HS-5 (cell line): Measurements from ENCODE around the gene DYSF.
A peak's percentile ranks its signal among the peaks of the same experiment; 100 is the strongest.
"Not testable (repeated sequence)": the region's sequence is repeated elsewhere in the genome, so short reads cannot be mapped to it uniquely, and the experiment has no call there.

Experiments
- DNase-seq: peaks from one replicate; pipeline ENCODE4 v3.0.0-alpha.2; 2012; ENCODE audit warnings: low read depth

DYSF gene

DNA sequence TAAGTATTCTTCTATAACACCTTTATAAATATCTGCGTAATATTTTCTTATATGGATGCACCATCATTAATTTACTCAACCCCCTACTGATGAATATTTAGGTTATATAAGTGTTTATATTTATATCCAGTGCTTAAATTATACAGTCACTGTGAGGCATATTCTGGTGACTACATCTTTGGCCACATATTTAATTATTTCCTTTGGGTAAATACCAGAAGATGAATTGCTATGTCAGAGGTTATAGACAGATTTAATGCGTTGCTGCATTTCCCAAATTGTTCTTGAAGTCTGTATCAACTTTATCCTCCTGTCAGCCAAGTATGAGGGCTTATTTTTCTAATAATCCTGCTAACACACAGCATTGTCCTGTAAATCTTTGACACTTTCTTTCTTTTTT, 18.7 kb downstream of the DYSF start:
- no peak for DNase-seq

DNA sequence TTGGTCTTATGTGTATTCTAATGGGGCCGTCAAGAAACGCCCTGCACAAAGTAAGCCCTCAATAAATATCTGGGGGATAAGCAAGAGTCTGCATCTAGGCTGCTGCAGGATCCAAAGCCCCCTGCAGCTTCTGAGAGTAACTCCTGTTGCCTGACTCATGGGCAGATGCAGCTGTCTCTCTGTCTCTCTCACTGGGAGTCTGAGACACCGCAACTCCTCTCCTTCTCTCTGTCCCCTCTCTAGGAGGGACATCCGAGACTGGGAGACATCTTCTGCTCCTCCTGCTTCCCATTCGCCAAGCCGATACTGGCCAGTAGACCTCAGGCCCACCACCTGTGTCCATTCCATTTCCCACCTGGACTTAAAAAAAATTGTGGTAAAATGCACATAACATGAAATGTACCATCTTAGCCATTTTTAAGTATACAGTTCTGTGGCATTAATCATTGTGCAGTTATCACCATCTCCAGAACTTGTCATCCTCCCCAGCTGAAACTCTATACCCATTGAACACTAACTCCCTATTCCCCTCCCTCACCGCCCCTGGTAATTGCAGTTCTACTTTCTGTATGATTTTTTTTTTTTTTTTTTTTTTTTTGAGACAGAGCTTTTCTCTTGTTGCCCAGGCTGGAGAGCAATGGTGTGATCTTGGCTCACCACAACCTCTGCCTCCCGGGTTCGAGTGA, 20.1 kb downstream of the DYSF start:
- DNase-seq, result no peak

DNA sequence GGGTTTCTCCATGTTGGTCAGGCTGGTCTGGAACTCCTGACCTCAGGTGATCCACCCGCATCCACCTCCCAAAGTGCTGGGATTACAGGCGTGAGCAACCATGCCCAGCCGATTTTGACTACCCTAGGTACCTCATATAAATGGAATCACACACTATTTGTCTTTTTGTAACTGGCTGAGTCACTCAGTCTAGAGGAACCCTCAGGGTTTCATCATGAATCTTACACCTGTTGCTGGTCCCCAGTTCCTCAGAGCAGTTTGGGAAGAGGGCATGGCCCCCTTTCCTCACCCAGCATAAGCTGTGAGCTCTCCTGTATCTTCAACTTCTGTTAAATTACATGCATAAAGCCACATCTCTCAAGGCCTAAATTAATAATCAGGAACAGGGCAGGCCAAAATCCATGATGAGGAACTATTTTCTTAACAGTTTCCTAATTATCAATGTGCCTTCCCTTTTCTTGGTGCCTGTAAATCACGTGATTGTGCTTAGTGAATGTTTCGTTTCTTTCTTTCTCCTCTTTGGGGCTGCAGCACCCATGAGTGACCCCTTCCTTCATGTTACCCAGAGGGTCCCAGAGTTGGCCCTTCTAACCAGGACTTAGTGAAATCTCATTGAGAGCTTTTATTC, 20.9 kb downstream of the DYSF start:
- DNase-seq, result no peak

DNA sequence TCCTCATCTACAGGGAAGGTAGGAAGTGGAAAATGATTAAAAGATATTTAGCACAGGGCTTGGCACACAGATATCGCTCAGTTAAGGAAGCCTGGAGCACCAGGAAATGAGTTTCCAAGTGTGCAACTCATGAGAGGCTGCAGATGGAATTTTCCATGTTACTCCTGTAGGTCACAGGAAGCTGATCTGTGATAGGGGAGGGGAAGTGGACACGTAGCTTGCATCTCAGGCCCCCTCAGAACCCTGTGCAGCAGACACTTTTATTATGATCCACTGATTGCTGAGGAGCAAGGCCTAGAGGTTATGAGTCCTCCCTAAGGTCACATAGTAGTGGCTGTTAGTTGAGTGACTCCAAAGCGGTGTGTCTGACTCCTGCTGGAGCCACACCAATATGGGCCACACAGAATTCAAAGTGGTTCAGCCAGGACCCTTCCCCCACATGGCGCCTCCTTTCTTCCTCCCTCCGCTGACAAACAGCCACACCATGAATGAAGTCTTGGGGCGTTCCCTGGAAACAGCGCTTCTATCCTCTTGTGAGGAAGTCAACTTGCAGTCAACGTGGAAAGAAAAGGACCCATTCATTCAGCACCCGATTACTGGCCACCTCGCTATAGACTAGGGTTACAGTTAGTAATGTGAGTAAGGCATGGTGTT, 21.5 kb downstream of the DYSF start:
- no peak for DNase-seq

DNA sequence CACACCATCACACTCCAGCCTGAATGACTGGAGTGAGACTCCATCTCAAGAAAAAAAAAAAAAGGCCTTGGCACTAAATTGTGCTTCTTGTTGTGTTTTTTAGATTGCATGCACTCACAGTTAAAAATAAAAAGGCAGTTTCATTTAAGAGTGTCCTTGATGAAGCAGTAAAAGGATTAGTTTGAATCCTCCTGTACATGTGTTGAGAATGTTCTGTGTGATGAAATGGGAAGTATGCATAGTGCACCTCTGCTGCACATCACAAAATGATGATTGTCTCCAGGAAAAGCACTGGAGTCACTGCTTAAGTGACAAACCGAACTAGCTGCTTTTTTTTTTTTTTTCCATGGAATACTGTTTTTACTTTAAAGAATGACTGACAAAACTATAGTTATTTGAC, 23.1 kb downstream of the DYSF start:
- DNase-seq, result no peak

DNA sequence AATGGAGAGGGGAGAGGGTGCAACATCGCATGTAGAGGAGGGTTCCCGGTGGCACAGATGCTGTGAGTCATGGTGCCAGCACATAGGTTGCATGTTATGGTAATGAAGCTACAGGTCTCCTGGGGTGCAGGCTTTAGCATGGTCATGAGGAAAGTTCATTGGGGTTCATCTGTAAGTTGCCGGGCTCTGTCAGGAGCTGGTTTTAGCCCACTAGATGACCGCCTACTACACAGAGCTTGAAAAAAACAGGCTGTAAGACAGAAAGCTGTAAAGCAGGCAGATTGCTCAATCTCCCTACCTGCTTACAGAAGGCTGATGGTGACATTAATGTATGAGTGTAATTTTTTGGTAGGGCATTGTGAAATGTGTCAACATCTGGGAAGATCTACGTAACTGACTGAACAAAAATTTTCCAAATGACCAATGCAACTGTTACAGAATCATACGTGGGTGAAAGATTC, 23.9 kb downstream of the DYSF start:
- no peak for DNase-seq

DNA sequence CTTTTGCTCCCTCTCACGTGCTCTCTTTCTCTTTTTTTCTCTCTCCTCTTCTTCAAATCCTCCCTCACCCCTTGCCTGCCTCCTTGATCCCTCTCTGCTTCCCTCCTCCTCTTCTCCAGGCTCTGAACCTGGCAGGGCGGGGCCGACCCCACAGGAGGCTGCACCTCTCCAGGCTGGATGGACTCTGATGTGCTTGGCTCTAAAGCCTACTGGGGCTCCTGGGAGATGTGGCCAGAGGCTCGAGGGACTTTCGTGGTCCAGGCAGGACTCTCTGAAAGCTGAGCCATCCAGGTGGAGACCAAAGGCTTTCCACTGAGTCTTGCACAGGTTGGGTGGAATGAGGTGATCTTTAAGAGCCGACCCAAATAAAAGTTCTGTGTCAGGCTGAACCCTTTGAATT, 25.4 kb downstream of the DYSF start:
- no peak for DNase-seq

DNA sequence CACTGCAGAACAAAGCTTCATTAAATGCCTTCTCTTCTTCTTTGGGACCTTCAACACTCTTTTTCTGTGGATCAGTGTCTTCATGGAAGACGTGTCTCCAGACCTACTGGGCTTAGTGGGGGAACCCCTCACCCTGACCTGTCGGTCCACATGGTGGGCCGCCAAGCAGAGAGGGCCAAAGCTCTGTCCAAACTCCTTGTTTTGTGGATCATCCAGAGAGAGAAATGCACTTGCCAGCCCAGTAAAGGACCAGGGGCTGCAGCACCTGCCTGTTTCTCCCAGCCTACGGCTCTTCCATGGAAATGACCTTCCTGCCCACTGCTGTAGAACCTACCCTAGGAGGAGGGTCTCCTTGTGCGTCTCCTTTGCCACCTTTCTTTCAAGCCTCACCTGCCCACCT, 25.9 kb downstream of the DYSF start:
- no peak for DNase-seq

DNA sequence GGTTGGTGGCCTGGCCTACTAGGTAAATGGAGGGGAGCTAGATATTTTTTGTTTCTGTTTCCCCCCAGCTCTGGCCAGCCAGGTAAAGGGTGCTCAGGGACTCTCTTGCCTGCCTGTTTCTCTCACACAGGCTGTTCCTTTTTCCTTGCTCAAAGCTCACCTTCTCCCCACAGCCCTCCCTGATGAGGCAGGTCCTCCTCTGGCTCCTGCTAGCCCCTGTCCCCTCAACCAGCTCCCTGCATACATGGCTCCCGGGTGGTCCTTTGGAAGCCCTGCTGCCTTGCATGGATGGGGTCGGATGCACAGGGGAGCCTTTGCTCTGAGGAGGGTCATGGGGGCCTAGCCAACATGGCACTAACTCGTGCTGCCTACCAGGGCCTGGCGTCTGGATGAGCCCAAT, 27.8 kb downstream of the DYSF start:
- no peak for DNase-seq

DNA sequence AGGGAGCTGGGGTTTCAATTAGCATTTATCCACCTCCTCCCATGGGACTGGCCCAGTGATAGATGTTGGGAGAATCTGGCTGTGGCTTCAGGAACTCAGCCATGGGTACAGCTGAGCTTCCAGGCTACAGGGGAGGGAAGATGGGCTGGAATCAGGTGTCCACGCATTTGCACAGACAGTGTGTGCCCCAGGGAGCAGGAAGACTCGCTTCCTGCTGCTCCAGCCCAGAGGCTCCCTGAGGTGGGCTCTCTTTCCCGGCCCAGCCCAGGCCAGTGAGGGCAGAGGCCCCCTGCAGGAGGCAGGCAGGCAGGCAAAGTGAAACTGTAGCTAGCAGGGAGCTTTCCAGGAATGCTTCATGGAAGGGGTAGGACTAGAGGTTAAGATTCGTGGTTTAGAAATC, 28.7 kb downstream of the DYSF start:
- no peak for DNase-seq

DNA sequence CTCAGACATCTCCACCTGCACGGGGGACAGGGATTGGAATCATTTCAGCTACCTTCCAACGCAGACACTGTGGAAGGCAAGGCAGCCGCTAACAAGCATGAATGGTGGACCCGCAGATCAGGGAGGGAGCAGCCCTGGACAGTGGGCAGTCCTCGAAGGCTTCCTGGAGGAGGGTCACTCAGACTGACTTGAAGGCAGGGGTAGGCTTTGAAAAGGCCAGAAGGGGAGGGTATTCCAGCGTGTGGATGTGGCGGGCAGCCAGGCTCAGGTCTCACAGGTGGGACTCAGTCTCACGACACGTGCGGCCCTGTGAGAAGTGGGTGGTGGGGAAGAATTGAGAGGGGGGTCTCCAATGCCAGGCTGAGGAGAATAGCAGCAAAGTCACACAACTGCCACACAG, 29.9 kb downstream of the DYSF start:
- no peak for DNase-seq

DNA sequence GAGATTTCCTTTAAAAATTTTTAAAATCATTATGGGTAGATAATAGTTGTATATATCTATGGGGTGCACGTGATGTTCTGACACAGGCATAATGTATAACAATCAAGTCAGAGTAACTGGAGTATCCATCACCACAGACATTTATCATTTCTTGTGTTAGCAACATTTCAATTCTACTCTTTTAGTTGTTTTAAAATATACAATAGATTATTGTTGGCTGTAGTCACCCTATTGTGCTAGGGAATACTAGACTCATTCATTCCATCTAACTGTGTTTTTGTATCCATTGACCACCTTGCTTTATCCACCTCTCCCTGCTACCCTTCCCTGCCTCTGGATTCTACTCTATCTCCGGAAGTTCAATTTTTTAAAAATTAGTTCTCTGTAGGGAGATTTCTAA, 31.0 kb downstream of the DYSF start:
- no peak for DNase-seq

DNA sequence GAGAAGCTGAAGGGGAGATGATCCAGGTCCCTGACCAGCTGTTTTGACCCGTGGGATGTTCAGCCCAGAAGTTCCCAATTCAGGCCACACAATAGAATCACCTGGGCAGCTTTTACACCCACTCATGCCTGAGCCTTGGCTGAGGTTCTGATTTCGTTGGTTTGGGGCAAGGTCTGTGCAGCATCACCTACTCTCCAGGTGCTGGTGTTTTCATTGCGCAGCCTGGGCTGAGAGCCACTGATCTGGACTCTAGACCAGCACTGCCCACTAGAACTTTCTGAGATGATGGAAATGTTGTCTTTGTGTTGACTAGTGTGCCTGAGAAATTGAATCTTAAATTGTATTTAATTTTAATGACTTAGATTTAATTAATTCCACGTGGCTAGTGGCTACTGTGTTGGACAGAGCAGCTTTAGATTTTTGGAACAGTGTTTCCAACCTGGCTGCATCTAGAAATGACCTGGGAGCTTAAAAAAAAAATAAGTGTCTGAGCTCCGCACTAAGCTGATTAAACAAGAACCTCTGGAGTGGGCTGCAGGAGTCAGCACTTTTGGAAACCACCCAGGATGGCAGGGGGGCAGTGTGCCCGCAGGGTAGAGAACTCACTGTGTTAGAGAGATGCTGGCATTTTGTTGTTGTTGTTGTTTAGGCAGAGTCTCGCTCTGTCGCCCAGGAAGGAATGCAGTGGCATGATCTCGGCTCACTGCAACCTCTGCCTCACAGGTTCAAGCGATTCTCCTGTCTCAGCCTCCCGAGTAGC, 33.7 kb downstream of the DYSF start:
- DNase-seq, result no peak

DNA sequence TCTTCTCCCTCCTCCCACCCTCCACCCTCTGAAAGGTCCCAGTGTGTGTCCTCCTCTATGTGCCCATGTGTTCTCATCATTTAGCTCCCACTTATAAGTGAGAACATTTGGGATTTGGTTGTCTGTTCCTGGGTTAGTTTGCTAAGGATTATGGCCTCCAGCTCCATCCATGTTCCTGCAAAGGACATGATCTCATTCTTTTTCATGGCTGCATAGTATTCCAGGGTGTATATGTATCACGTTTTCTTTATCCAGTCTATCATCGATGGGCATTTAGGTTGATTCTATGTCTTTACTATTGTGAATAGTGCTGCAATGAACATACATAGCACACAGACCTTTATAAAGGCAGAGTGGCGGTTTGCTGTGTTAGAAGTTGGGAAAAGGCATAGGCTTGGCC, 38.2 kb downstream of the DYSF start:
- not testable (repeated sequence) for DNase-seq

DNA sequence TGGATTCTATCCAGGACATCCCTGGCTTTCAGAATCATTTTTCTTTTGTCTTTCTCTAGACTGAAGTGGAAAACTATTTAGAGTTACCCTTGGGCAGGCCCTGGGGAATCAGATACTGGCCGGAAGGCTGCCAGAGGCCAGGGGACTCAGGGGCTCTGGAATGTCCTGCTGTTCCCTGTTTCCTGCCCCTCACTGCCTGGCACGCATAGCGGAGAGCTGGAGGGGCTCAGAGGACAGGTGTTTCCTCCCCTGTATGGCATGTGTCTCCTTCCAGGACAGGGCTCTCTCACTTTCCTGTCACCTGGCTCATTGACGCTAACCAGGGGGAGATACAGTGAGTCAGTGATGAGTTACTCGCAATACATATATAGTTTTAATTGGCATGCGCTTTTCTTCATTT, 38.8 kb downstream of the DYSF start:
- DNase-seq, result no peak

DNA sequence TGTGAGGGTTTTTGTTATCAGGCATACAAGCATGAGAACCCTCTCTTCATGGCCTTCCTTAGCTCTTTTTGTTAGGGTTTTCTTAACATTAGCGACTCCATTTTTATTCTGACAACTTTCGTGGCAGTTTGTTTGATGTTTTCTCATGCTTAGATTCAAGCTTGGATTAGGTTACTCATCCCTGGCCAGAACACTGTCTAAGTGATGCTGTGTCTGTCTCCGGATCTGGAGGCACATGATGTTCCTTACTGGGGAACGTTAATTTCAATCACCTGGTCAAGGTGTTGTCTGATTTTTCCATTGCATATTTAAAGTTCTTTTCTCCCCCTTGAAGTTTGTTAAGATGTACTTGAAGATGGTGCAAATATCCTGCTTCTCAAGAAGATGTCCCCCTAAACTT, 40.7 kb downstream of the DYSF start:
- no peak for DNase-seq

DNA sequence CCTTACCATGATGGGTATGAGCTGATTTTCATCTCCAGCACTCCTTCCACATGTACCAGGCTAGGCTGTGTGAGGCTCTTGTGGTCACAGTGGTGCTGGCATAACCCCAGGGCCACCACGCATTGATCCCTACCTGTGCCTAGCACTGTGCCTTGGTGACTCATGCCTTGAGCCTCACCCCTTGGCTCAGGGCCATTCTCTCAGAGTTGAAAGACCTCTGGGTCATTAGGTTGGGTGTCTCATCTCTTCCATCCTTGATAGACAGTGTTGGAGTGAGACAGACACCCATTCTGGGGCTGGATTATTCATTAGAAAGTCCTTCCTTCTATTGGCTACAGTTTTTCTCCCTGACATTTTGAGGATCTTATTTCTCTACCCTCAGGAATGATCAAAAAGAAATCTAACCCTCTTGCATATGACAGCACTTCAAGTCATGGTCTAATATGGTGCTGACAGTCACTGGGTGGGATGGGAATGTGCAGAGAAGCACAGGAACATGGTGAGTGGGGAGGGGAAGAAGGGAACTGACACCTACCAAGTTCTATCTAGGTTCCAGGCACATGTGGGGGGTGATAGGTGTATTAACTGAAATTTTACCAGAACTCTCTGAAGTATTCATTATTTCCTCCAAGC, 41.3 kb downstream of the DYSF start:
- no peak for DNase-seq

DNA sequence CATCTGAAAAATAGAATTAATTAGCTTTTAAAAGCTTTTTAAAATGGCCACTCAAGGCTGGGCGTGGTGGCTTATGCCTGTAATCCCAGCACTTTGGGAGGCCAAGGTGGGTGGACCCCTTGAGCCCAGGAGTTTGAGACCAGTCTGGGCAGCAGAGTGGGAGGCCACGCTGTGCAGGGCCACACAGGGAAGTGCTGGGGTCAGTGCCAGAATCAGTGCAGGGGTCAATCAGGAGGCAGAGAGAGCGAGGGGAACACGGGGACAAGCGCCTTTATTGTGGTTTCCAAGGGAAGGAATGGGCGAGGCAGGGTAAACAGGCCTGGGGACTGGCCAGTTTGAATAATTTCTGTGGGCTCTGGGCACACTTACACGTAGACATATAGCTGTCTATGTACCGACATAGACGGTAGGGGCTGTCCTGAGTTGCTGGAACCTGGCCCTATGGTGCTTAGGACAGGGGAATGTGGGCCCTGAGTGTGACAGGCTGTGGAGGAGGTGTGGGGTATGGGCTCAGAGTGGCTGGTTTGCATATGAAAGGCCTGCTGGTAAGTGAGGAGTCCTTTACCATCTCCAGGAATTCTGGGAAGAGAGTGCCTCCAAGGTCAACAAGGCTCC, 42.9 kb downstream of the DYSF start:
- no peak for DNase-seq

DNA sequence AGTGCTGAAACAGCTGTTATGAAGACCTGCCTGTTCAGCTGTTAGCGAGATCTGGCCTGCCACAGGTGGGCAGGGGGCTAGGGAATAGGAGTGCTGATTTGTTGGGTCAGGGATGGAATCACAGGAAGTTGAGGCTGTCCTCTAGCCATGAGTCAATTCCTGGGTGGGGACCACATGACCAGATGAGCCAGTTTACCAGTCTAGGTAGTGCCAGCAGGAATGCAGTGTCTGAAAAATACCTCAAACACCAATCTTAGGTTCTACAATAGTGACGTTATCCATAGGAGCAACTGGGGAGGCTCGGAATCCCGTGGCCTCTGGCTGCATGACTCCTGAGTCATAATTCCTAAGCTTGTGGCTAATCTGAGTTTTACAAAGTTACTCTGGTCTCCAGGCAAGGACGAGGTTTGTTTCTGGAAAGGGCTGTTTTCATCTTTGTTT, 44.9 kb downstream of the DYSF start:
- DNase-seq, result peak; percentile 93

DNA sequence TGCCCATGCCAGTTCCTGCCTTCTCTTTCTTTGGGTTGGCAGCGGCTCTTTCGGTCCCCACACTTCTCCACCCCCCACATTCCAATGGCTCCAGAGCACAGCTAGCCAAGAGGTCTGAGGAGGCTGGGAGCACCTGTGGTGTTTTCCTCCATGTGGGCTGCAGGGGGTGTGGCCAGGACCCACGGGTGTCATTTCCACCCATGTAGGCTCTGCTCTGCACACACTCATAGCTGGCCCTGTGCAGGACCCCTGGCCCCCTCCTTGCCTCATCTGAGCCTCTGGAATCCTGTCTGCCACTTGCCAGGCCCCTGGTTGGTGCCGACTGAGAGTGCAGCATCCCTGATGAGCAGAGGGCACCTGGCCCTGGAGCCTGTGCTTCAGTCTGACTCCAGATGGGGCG, 46.3 kb downstream of the DYSF start:
- no peak for DNase-seq

DNA sequence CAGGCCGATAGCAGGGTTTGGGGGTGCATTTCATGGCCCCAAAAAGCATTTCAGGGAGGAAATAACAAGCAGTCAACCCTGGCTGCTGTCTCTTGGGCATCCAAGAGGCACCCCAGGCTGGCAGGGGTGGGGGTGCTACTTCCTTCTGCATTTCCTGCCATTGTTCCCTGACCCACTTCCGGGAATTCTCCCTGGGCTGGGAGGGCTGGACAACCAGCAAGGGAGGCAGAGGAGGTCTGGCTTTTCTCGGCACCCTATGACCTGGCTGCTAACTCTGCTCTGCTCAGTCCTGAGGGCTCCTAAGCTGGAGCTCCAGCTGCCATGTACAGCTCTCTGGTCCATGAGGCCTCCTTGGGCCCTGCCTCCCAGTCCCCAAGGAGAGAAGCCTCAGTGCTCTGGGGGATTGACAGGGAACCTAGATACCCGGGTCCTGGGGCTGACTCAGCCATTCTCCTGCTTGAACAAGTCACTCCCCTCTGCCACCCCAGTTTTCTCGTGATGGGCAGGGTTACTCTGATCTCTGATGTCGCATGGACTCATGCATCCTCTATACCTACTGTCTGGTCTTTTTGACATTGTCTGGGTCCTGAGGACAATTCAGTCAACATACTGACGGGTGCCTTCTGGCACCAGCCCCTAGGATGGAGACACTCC, 47.2 kb downstream of the DYSF start:
- DNase-seq, result no peak
